Fibroblast of villous mesenchyme (primary cell): Measurements from ENCODE around the gene SPRR2B. TPM values are rescaled to one million over a fixed set of nuclear protein-coding genes. Genes with fewer than 3 reads are reported as not detected.

Source experiments
- small RNA-seq: library from RNA; depleted of rRNA; stranded (forward); fragments of <200 nt; gene quantifications from one replicate; pipeline ENCODE3, GENCODE V24; 2012
- total RNA-seq: library from RNA; depleted of rRNA; stranded (reverse); fragments of >200 nt; gene quantifications from 2 replicates; pipeline ENCODE4 v1.2.3, GENCODE V29; 2012

SPRR2B gene
- total RNA-seq, 1 donor: not detected

Small RNA genes within 50 kb of the gene (small RNA-seq; reads per million reads assigned to genes)
- gene AL356867.1: not detected

Other genes with a start within 250 kb of the SPRR2B start
- not detected in 2 replicates for gene LCE1A, start 244.1 kb downstream of the SPRR2B start, total RNA-seq
- not detected in 2 replicates for gene LCE6A, start 228.8 kb downstream of the SPRR2B start, total RNA-seq
- not detected in 2 replicates for gene LCE7A, start 211.6 kb downstream of the SPRR2B start, total RNA-seq
- not detected in 2 replicates for gene SMCP, start 193.3 kb downstream of the SPRR2B start, total RNA-seq
- gene IVL, start 163.1 kb downstream of the SPRR2B start, total RNA-seq: not detected in 2 replicates
- not detected in 2 replicates for gene SPRR5, start 124.4 kb downstream of the SPRR2B start, total RNA-seq
- not detected in 2 replicates for gene SPRR4, start 101.0 kb downstream of the SPRR2B start, total RNA-seq
- not detected in 2 replicates for gene SPRR1A, start 87.5 kb downstream of the SPRR2B start, total RNA-seq
- gene SPRR3, start 69.9 kb downstream of the SPRR2B start, total RNA-seq: not detected in 2 replicates
- gene SPRR1B, start 40.4 kb downstream of the SPRR2B start, total RNA-seq: not detected in 2 replicates
- gene SPRR2D, start 30.5 kb downstream of the SPRR2B start, total RNA-seq: not detected in 2 replicates
- not detected in 2 replicates for gene SPRR2A, start 14.1 kb downstream of the SPRR2B start, total RNA-seq
- gene SPRR2E, start 22.9 kb upstream of the SPRR2B start, total RNA-seq: not detected in 2 replicates
- not detected in 2 replicates for gene SPRR2F, start 41.9 kb upstream of the SPRR2B start, total RNA-seq
- not detected in 2 replicates for gene SPRR2G, start 79.3 kb upstream of the SPRR2B start, total RNA-seq
- not detected in 2 replicates for gene LELP1, start 131.8 kb upstream of the SPRR2B start, total RNA-seq
- under 0.01 TPM in 1 of 2 replicates, not detected in the other for gene PRR9, start 146.0 kb upstream of the SPRR2B start, total RNA-seq
- not detected in 2 replicates for gene LORICRIN, start 188.1 kb upstream of the SPRR2B start, total RNA-seq
- not detected in 2 replicates for gene PGLYRP3, start 241.3 kb upstream of the SPRR2B start, total RNA-seq